ENCODE measurements around the gene ATP10A. TPM values are rescaled to one million over a fixed set of nuclear protein-coding genes. Genes with fewer than 3 reads are reported as not detected.

Gene ATP10A
- total RNA-seq, 1 experiment from 2014 or later = 2.1 TPM

DNA sequence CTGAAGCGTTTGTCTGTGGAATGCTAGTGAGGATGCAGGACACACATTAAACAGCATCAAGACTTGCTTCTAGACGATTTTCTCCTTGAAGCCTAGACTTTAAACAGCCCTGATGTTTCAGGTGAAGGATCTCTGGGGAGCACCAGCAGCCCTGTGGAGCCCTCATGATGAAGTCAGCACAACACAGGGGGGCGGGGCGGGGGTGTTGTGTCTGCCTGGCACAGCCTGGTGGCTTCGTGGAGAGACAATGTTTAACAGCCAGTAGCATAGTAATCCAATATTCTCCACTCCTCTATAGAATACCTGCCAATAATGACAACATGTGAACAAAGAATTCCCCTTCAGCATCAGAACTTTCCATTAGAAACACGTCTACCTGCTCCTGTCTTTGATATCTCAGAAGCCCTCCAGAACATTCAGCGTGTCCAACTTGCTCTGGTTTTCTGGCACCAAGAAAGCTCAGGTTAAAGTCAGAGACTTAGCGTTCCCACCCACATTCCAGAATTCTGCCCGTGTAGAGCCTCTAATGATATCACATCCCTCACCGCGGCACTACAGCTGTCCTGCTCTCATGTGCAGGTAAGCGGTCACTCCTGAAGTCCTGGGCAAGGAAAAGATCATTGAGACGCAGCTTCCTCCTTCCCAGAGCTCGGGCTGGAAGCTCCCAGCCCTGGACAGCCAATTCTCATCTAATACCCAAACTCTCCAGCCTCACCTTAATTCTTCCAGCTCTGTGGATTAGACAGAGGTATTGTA lies 98.0 kb downstream of the ATP10A start:
- ChIA-PET POLR2A (no interaction called here), CTCF (interaction anchor here (2.0 kb wide), 1 partner anchor 168 kb away, joined by 6 read pairs; no protein-coding TSS in a partner anchor)
- ATAC-seq (no peak), DNase-seq (ENCODE audit: low spot score) (no peak)
- TF ChIP-seq ZNF138 (CRISPR knock-in tag; conservative IDR thresholded peaks at IDR 0.05) = no peak
- no peak for TF ChIP-seq IRF1 (CRISPR knock-in tag; IDR thresholded peaks at IDR 0.05)
- TF ChIP-seq GABPB1 (CRISPR knock-in tag; IDR thresholded peaks at IDR 0.05) = no peak
- TF ChIP-seq MXD4 (CRISPR knock-in tag; IDR thresholded peaks at IDR 0.05; ENCODE audit: borderline replicate concordance) = no peak
- TF ChIP-seq PREB (CRISPR knock-in tag; IDR thresholded peaks at IDR 0.05; ENCODE audit: borderline replicate concordance) = no peak
- no peak for TF ChIP-seq CBFB (CRISPR knock-in tag; IDR thresholded peaks at IDR 0.05; ENCODE audit: low read depth)
- TF ChIP-seq JUN (CRISPR knock-in tag; IDR thresholded peaks at IDR 0.05) = no peak
- TF ChIP-seq, protein P1, sequence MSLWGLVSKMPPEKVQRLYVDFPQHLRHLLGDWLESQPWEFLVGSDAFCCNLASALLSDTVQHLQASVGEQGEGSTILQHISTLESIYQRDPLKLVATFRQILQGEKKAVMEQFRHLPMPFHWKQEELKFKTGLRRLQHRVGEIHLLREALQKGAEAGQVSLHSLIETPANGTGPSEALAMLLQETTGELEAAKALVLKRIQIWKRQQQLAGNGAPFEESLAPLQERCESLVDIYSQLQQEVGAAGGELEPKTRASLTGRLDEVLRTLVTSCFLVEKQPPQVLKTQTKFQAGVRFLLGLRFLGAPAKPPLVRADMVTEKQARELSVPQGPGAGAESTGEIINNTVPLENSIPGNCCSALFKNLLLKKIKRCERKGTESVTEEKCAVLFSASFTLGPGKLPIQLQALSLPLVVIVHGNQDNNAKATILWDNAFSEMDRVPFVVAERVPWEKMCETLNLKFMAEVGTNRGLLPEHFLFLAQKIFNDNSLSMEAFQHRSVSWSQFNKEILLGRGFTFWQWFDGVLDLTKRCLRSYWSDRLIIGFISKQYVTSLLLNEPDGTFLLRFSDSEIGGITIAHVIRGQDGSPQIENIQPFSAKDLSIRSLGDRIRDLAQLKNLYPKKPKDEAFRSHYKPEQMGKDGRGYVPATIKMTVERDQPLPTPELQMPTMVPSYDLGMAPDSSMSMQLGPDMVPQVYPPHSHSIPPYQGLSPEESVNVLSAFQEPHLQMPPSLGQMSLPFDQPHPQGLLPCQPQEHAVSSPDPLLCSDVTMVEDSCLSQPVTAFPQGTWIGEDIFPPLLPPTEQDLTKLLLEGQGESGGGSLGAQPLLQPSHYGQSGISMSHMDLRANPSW (CRISPR knock-in tag; conservative IDR thresholded peaks at IDR 0.05; ENCODE audit: low read depth) = no peak
- TF ChIP-seq SP1 (CRISPR knock-in tag; conservative IDR thresholded peaks at IDR 0.05) = no peak
- no peak for TF ChIP-seq NFATC4 (CRISPR knock-in tag; IDR thresholded peaks at IDR 0.05)
- no peak for TF ChIP-seq TP53 (CRISPR knock-in tag; IDR thresholded peaks at IDR 0.05)
- no peak for TF ChIP-seq JAZF1 (CRISPR knock-in tag; IDR thresholded peaks at IDR 0.05)
- TF ChIP-seq, protein P2, sequence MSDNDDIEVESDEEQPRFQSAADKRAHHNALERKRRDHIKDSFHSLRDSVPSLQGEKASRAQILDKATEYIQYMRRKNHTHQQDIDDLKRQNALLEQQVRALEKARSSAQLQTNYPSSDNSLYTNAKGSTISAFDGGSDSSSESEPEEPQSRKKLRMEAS (CRISPR knock-in tag; IDR thresholded peaks at IDR 0.05) = no peak
- TF ChIP-seq IRF2 (CRISPR knock-in tag; IDR thresholded peaks at IDR 0.05; ENCODE audit: borderline replicate concordance, low read depth) = no peak
- TF ChIP-seq, protein P3, sequence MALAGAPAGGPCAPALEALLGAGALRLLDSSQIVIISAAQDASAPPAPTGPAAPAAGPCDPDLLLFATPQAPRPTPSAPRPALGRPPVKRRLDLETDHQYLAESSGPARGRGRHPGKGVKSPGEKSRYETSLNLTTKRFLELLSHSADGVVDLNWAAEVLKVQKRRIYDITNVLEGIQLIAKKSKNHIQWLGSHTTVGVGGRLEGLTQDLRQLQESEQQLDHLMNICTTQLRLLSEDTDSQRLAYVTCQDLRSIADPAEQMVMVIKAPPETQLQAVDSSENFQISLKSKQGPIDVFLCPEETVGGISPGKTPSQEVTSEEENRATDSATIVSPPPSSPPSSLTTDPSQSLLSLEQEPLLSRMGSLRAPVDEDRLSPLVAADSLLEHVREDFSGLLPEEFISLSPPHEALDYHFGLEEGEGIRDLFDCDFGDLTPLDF (CRISPR knock-in tag; IDR thresholded peaks at IDR 0.05) = no peak
- Mint-ChIP-seq H3K27ac (no peak overlapping the region), H3K27me3 (ENCODE audit: low read depth) (no peaks in the 10 kb centered on the region), H3K4me3 (no peak overlapping the region), H3K36me3 (no peaks in the 10 kb centered on the region), H3K4me1 (peaks cover 9% of the 10 kb centered on the region), H3K9me3 (peaks cover 9% of the 10 kb centered on the region; the same call in 1 of the 2 replicates)

DNA sequence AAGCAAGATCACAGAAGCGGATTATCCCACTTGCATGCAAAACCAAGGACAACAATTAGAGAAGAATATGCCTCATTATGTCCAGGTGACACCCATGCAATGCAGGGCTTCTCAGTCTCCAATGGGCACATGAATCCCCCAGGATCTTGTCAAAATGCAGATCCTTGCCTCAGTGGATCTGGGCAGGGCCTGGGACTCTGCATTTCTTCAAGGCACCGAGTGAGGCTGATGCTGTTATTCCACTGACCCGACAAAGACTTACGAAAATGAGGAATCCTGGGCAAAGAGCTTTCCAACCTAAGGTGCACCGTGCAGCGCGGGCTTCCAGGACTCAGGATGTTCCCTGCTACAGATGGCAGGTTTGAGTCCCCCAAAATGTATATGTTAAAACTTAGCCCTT lies 99.2 kb downstream of the ATP10A start:
- POLR2A ChIA-PET = no interaction called here
- Mint-ChIP-seq H3K9me3 (peaks cover 9% of the 10 kb centered on the region; the same call in 1 of the 2 replicates), H3K4me1 (peaks cover 9% of the 10 kb centered on the region), H3K27ac (no peak overlapping the region), H3K36me3 (no peaks in the 10 kb centered on the region), H3K27me3 (ENCODE audit: low read depth) (no peaks in the 10 kb centered on the region), H3K4me3 (no peak overlapping the region)
- no peak for ATAC-seq
- CTCF ChIA-PET = interaction anchor here (1.4 kb wide), 1 partner anchor 54 kb away, joined by 3 read pairs; no protein-coding TSS in a partner anchor
- TF ChIP-seq SOX15 (CRISPR knock-in tag; IDR thresholded peaks at IDR 0.05) = no peak
- no peak for TF ChIP-seq JUN (CRISPR knock-in tag; IDR thresholded peaks at IDR 0.05)
- TF ChIP-seq, protein P4, sequence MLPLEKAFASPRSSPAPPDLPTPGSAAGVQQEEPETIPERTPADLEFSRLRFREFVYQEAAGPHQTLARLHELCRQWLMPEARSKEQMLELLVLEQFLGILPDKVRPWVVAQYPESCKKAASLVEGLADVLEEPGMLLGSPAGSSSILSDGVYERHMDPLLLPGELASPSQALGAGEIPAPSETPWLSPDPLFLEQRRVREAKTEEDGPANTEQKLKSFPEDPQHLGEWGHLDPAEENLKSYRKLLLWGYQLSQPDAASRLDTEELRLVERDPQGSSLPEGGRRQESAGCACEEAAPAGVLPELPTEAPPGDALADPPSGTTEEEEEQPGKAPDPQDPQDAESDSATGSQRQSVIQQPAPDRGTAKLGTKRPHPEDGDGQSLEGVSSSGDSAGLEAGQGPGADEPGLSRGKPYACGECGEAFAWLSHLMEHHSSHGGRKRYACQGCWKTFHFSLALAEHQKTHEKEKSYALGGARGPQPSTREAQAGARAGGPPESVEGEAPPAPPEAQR (CRISPR knock-in tag; IDR thresholded peaks at IDR 0.05) = no peak
- no peak for TF ChIP-seq SMAD3 (CRISPR knock-in tag; IDR thresholded peaks at IDR 0.05; ENCODE audit: borderline replicate concordance)
- no peak for TF ChIP-seq EMX1 (CRISPR knock-in tag; IDR thresholded peaks at IDR 0.05)
- no peak for TF ChIP-seq IRF2 (CRISPR knock-in tag; IDR thresholded peaks at IDR 0.05; ENCODE audit: borderline replicate concordance, low read depth)
- no peak for TF ChIP-seq CREB1 (CRISPR knock-in tag; IDR thresholded peaks at IDR 0.05)
- TF ChIP-seq AFF4 (CRISPR knock-in tag; IDR thresholded peaks at IDR 0.05; ENCODE audit: borderline replicate concordance) = no peak
- TF ChIP-seq, protein P5, sequence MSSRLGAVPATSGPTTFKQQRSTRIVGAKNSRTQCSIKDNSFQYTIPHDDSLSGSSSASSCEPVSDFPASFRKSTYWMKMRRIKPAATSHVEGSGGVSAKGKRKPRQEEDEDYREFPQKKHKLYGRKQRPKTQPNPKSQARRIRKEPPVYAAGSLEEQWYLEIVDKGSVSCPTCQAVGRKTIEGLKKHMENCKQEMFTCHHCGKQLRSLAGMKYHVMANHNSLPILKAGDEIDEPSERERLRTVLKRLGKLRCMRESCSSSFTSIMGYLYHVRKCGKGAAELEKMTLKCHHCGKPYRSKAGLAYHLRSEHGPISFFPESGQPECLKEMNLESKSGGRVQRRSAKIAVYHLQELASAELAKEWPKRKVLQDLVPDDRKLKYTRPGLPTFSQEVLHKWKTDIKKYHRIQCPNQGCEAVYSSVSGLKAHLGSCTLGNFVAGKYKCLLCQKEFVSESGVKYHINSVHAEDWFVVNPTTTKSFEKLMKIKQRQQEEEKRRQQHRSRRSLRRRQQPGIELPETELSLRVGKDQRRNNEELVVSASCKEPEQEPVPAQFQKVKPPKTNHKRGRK (CRISPR knock-in tag; IDR thresholded peaks at IDR 0.05; ENCODE audit: borderline replicate concordance) = no peak
- DNase-seq (ENCODE audit: low spot score) = no peak

Measured in WTC11 (cell line).